Amniotic epithelial cell (primary cell): ENCODE results near the gene METRNL.
A peak's percentile ranks its signal among the peaks of the same experiment; 100 is the strongest.
"Not testable (repeated sequence)": the region's sequence is repeated elsewhere in the genome, so short reads cannot be mapped to it uniquely, and the experiment has no call there.

Experiments used
- DNase-seq: peaks from one replicate; pipeline ENCODE4 v3.0.0-alpha.2; 2010; ENCODE audit warnings: low read depth

Gene METRNL

DNA sequence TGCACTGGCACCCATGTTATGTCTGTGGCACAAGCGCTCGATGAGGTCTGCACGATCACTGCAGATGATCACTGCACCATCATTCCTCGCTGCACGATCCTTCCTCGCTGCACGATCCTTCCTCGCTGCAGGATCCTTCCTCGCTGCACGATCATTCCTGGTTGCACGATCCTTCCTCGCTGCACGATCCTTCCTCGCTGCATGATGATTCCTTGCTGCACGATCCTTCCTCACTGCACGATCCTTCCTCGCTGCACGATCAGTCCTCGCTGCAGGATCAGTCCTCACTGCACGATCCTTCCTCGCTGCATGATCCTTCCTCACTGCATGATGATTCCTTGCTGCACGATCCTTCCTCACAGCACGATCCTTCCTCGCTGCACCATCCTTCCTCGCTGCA, 29.3 kb downstream of the METRNL start:
- DNase-seq, result no peak

DNA sequence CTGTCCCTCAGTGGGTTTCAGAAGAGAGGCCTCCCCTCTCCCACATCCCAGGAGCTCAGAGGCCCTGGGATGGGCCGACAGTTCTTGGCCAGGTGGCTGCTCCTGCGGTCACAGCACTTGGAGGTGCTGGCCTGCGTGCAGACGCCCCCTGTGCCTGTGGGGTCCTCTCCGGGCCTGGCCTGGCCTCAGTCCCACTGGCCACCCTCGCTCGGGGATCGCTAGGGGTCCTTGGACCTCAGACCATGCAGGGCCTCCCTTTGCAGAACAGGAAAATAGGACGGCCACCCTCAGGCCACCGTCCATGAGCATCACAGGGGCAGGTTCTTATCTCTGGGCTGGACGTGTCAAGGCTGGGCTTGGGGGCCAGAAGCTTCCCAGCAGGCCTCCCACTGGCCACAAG, 30.0 kb downstream of the METRNL start:
- no peak for DNase-seq

GRCh38 chr17:83109793-83110645, 30.6 kb downstream of the METRNL start:
- DNase-seq, result peak; percentile 97

DNA sequence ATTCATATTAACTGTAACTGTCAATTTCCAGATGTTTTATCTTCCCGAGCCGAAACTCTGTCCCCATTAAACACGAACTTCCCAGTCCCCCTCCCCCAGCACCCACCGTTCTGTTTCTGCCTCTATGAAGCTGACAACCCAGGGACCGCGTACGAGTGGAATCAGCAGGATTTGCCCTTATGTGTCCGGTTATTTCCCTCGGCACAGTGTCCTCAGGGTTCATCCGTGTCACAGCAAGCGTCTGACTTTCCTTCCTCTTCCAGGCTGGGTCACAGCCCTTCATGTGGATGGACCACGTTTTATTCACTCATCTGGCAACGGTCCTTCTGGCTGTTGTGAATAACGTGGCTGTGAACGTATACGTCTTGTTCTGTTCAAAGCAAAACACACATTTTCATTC, 31.3 kb downstream of the METRNL start:
- DNase-seq, result no peak

DNA sequence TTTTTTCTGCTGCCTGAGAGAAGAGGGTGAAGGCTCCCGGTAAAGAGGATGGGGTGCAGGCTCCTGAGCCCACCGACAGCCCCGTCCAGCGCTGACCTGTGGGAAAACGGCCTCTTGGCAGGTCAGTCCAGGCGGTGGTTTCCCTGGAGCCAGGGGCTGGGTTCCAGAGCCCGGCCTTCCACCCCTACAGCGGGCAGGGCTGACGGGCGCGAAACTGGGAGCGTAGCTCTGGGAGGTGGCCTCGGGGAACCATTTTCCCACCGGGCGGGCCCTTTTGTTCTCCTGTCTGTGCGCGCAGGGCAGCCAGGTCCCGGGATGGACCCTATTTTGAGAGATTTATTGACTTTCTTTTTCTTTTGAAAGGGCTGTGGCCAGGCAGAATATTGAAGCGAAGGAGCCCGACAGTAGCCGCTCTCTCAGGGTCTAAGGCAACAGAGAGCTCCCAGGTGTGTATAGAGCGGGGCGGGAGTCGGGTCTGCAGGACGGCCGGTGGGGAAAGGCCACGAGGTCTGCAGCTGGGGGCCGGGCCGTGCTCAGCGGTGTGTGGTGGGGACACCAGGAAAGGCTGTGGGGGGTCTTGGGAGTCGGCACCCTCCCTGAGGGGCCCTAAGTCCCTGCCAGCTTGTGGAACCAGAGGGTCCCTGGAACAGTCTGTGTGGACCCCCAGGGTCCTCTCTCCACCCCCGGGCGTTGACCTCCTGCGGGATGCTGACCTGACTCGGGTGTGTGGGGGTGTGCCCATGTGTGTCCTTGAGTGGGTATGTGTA, 32.3 kb downstream of the METRNL start:
- DNase-seq, result no peak

- DNase-seq, result no peak
Measured at GRCh38 chr17:83113381-83113780, 34.0 kb downstream of the METRNL start.

GRCh38 chr17:83113792-83114191, 34.4 kb downstream of the METRNL start:
- DNase-seq, result no peak

GRCh38 chr17:83114706-83115105, 35.3 kb downstream of the METRNL start:
- DNase-seq, result no peak

DNA sequence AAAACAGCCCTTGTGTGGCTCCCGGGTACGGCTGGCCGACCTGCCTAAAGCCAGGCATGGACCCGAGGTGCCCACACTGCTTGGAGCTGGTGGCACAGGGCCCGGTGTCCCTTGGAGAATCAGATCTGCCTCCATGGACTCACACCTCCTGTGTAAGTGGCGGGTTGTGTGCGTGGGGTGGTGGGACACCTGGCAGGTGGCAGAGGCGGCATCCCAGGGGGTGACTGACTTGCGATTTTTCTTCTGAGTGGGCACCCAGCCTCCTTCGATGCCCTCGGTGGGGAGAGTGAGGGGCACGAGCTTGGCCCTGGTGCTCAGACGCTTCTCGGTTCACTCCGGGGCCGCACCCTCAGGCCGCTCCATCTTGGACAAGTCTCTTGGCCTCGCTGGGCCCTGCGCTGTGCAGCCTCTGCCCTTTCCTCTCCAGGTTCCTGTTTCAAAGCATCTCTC, 35.8 kb downstream of the METRNL start:
- no peak for DNase-seq

- DNase-seq, result no peak
Measured at GRCh38 chr17:83115832-83116231, 36.4 kb downstream of the METRNL start.

GRCh38 chr17:83116311-83116771, 36.9 kb downstream of the METRNL start:
- no peak for DNase-seq

DNA sequence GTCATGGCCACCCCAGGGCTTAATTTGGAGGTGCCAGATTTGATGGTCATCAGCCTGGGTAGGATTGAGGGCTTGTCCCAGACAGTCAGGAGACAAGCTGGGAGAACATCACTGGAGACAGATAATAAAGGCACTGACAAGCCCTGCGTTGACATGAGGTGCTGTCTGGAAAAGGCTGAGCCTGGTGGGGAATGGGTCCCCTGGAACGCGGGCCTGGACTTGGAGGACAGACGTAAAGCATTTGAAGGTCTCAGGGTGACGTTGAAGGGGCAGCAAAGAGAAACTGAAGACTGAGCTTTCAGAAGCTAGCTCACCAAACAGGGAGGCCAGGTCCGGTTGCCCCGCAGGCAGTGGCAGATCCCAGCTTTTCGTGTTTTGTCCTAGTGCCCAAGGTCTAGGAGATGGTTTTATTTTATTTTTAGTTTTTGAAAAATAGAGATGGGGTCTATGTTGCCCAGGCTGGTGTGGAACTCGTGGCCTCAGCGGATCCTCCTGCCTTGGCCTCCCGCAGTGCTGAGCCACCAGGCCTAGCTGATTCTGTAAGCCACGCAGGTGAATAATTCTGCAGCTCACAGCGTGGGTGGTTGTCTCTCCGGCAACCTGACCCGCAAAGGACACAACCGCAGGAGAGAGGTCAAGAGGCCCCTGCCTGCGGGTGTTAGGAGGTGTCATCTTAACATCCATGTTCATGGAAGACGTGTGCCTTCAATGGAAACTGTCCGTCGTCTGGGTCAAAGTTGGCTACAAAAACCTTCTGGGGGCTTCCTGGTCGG, 37.6 kb downstream of the METRNL start:
- DNase-seq, result no peak

DNA sequence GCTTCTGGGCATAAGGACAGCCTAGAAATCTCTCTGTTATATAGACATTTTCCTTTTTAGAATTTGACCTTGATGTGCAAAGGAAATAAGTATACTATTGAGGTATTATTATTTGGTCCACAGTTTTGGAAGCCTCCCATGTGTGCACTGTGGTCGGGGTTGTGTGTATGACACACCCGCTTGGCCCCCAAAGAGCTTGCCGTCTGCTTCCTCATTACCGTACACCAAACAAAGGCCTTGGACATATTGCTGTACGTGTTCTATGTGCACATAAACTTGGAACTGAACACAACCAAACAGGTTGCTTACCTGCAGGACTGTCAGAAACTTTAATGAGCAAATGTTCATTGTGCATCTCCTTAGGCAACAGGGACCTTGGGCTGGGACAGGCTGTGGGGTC, 38.2 kb downstream of the METRNL start:
- DNase-seq, result no peak

DNA sequence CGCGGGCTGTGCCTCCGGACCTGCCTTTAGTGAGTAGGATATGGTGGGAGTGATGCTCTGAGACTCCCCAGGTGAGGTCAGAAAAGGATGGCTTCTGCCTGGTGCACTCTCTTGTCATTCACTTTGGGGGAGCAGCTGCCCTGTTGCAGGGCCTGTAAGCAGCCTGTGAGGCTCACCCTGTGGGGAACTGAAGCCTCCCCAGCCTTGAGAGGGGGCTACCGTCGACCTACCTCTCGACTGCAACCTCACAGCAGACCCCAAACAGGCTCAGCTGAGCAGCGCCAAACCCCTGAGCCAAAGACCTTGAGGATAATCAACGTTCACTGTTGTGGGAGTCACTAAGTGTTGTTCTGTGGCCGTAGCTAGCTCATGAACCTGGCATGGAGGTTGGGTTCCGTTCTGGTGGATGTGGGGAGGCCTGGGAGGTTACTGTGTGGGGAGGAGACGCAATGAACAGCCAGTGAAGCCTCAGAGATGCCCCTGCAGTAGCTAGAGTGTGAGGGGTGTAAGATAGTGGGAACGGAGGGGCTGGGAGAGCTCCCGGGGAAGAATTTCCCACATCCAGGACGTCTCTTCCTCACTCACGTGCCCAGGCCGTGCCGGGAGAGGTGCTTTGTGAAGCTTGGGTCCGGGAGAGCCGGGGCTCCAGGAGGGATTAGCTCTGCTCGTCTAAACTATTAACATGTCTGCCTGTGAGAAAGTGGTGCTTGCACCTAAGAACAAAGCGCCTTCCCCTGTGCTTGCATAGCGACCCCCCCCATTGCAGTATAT, 38.8 kb downstream of the METRNL start:
- no peak for DNase-seq

DNA sequence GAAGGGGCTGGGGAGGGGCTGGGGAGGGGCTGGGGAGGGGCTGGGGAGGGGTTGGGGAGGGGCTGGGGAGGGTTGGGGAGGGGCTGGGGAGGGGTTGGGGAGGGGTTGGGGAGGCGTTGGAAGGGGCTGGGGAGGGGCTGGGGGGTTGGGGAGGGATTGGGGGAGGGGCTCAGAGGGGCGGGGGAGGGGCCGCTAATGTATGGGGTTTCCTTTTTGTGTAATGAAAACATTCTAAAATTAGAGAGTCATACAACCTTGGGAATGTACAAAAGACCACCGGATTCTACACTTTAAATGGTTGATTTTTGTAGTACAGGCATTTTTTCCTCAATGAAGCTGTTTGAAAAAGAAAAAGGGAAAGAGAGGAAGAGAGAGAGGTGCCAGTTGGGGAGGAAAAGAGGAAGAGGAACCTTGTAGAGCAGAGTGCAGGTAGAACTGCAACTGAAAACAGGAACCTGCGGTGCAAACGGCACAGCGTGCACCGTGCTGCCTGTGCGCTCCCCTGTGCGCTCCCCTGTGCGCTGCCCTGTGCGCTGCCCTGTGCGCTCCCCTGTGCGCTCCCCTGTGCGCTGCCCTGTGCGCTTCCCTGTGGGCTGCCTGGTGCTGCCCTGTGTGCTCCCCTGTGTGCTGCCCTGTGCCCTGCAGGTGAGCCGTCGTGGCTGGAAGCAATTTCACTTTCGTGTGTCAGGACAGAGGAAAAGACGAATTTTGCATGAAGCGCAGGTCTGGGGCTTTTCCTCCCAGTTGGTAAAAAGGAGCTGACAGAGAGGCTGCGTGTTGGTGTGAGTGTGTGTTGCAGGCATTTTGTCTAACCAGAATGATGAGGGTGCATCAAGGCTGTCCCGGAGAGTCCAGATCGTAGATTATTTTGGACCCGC, 40.8 kb downstream of the METRNL start:
- DNase-seq, result no peak

DNA sequence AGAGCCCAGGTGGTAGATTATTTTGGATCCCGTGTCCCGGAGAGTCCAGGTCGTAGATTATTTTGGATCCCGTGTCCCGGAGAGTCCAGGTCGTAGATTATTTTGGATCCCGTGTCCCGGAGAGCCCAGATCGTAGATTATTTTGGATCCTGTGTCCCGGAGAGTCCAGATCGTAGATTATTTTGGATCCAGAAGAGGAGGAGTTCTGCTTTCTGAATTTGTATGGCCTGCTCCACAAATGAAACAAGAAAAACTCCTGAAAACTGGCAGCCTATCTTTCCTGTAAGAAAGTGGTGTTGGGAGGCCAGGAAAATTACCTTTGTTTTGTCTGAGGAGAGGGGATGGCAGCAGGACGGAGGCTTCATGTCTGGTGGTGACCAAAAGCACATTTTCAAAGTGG, 42.1 kb downstream of the METRNL start:
- not testable (repeated sequence) for DNase-seq

DNA sequence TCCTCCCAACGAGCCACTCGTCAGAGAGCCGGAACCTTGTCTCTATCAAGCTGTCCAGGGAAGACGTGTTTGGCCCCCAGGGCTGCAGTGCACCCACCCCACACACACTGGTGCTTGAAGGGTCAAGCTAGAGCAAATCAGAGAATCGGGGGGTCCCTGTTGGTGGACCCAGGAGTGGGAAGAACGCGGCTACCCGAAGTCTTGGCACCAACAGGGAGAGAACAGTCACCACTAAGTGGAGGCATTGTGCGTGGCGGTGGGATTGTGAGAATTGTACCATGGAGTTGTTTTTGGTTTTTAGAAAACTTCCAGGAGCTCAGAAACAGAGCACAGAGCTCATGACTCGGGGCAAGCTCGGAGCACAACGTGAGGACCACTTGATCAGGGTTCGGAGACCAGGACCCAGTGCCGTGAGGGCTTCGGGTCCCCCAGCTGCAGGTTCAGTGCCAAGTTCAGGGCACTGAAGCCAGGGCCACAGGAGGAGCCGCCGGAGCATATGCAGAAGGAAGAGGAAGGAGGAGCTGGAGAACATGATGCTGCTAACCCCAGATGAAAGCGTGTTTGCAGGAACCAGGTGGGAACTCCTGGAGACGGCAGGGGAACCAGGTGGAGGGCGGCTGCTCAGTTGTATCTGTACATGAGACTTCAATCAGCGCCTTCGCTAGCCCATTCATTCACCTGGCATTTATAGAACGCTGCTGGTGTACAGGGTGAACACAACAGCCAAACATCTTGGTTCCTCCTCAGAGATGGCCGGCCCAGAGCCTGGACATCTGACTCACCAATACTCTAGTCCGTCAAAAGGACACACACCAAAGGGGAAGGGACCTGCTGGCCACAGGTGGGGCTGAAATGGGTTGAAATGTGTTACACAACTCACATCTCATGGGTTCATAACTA, 42.8 kb downstream of the METRNL start:
- no peak for DNase-seq

DNA sequence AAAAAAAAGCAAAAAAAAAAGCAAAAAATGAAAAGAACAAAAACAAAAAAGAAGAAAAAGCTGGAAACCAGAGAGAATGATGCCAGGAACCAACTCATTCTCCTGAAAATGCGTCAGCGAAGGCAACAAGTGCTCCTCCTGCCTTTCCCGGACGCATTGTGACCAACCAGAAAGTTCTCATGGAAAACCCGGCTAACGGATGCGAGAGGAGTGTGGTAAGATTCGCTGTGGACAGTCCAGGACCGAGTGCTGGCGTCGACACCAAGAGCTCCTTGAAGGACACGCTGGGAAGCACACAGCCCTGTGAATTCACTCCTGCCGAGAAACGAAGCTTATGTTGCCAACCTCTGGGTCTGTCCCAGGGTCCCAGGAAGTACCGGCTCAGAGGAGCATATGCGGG, 43.4 kb downstream of the METRNL start:
- DNase-seq, result no peak
